Measurements from ENCODE around the gene MPG.

Gene MPG

GRCh38 chr16:60166-60565 lies 17.9 kb upstream of the MPG start:
- TF ChIP-seq CTCF (conservative IDR thresholded peaks at IDR 0.05; ENCODE audit: low read depth, low read length), result no peak
- Histone ChIP-seq H2AFZ (ENCODE audit: low read depth) (no peak overlapping the region), H3K79me2 (ENCODE audit: insufficient read depth, low read depth) (0 out of 2 replicates have a peak, but pooled peaks cover 2% of the 10 kb centered on the region), H4K20me1 (ENCODE audit: insufficient read depth) (no peaks in the 10 kb centered on the region), H3K4me2 (no peak overlapping the region), H3K4me1 (ENCODE audit: low read depth, poor library complexity, severe bottlenecking) (no peaks in the 10 kb centered on the region), H3K36me3 (ENCODE audit: insufficient read depth) (no peaks in the 10 kb centered on the region; the same call in 1 of the 2 replicates), H3K4me3 (IDR thresholded peaks at IDR 0.05; ENCODE audit: insufficient read depth, low read depth, low read length) (no peak overlapping the region), H3K9ac (no peak overlapping the region), H3K27ac (no peak overlapping the region), H3K27me3 (ENCODE audit: insufficient read depth, low read depth) (no peaks in the 10 kb centered on the region)

GRCh38 chr16:60929-61878 lies 16.8 kb upstream of the MPG start:
- Histone ChIP-seq H3K27ac (no peak overlapping the region), H3K36me3 (ENCODE audit: insufficient read depth) (no peaks in the 10 kb centered on the region; the same call in 1 of the 2 replicates), H3K27me3 (ENCODE audit: insufficient read depth, low read depth) (no peaks in the 10 kb centered on the region), H2AFZ (ENCODE audit: low read depth) (no peak overlapping the region), H3K4me2 (no peak overlapping the region), H3K79me2 (ENCODE audit: insufficient read depth, low read depth) (no peaks in the 10 kb centered on the region), H3K9ac (no peak overlapping the region), H3K4me1 (ENCODE audit: low read depth, poor library complexity, severe bottlenecking) (peaks cover 10% of the 10 kb centered on the region), H4K20me1 (ENCODE audit: insufficient read depth) (no peaks in the 10 kb centered on the region), H3K4me3 (IDR thresholded peaks at IDR 0.05; ENCODE audit: insufficient read depth, low read depth, low read length) (no peak overlapping the region)
- no peak for TF ChIP-seq CTCF (conservative IDR thresholded peaks at IDR 0.05; ENCODE audit: low read depth, low read length)

- H3K9ac ChIP-seq, result no peak overlapping the region
- no peaks in the 10 kb centered on the region for H3K27me3 ChIP-seq (ENCODE audit: insufficient read depth, low read depth)
- H3K27ac ChIP-seq, result no peak overlapping the region
- no peaks in the 10 kb centered on the region for H4K20me1 ChIP-seq (ENCODE audit: insufficient read depth)
- no peaks in the 10 kb centered on the region for H3K79me2 ChIP-seq (ENCODE audit: insufficient read depth, low read depth)
- no peak for TF ChIP-seq CTCF (conservative IDR thresholded peaks at IDR 0.05; ENCODE audit: low read depth, low read length)
- no peaks in the 10 kb centered on the region; the same call in 1 of the 2 replicates for H3K36me3 ChIP-seq (ENCODE audit: insufficient read depth)
- no peak overlapping the region for H3K4me3 ChIP-seq (IDR thresholded peaks at IDR 0.05; ENCODE audit: insufficient read depth, low read depth, low read length)
- H3K4me1 ChIP-seq (ENCODE audit: low read depth, poor library complexity, severe bottlenecking), result peaks cover 10% of the 10 kb centered on the region
- no peak overlapping the region for H2AFZ ChIP-seq (ENCODE audit: low read depth)
- no peak overlapping the region for H3K4me2 ChIP-seq
Observed at GRCh38 chr16:61879-62281, 16.1 kb upstream of the MPG start.

GRCh38 chr16:62283-62967 lies 15.6 kb upstream of the MPG start:
- H3K79me2 ChIP-seq (ENCODE audit: insufficient read depth, low read depth), result no peaks in the 10 kb centered on the region

More at GRCh38 chr16:62283-62967, 15.6 kb upstream of the MPG start:
- H2AFZ ChIP-seq (ENCODE audit: low read depth), result no peak overlapping the region
- no peaks in the 10 kb centered on the region for H4K20me1 ChIP-seq (ENCODE audit: insufficient read depth)
- no peaks in the 10 kb centered on the region for H3K27me3 ChIP-seq (ENCODE audit: insufficient read depth, low read depth)
- no peak overlapping the region for H3K27ac ChIP-seq
- H3K4me1 ChIP-seq (ENCODE audit: low read depth, poor library complexity, severe bottlenecking), result peaks cover 10% of the 10 kb centered on the region
- no peak overlapping the region for H3K9ac ChIP-seq
- H3K4me3 ChIP-seq (IDR thresholded peaks at IDR 0.05; ENCODE audit: insufficient read depth, low read depth, low read length), result no peak overlapping the region
- H3K36me3 ChIP-seq (ENCODE audit: insufficient read depth), result no peaks in the 10 kb centered on the region; the same call in 1 of the 2 replicates
- TF ChIP-seq CTCF (conservative IDR thresholded peaks at IDR 0.05; ENCODE audit: low read depth, low read length), result no peak
- no peak overlapping the region for H3K4me2 ChIP-seq

Data from KMS-11 (cell line).